ENCODE results near the gene RETREG1.
"Not testable (repeated sequence)": the region's sequence is repeated elsewhere in the genome, so short reads cannot be mapped to it uniquely, and the experiment has no call there.

RETREG1 gene

GRCh38 chr5:16483361-16483760 lies 133.4 kb downstream of the RETREG1 start:
- no peak for DNase-seq

GRCh38 chr5:16482891-16483290 lies 133.9 kb downstream of the RETREG1 start:
- no peak for DNase-seq

- DNase-seq: no peak
These were observed 135.8 kb downstream of the RETREG1 start for GRCh38 chr5:16480821-16481538.

DNA sequence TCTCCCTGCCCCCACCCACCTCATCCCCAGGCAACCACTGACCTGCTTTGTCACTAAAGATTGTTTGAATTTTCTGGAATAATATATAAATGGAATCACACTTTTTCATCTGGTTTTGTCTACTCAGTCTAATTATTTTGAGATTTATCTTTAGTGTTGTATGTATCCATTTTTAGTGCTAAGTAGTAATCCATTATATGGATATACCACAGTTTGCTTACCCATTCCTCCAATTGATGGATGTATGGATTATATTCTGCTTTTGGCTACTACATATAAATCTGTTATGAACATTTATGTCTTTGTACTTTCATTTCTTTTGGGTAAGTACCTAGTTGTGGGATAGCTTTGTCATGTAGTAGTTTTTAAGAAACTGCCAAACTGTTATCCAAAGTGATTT lies 136.7 kb downstream of the RETREG1 start:
- DNase-seq: no peak

- DNase-seq: no peak
These were observed 139.3 kb downstream of the RETREG1 start for GRCh38 chr5:16477541-16477940.

DNA sequence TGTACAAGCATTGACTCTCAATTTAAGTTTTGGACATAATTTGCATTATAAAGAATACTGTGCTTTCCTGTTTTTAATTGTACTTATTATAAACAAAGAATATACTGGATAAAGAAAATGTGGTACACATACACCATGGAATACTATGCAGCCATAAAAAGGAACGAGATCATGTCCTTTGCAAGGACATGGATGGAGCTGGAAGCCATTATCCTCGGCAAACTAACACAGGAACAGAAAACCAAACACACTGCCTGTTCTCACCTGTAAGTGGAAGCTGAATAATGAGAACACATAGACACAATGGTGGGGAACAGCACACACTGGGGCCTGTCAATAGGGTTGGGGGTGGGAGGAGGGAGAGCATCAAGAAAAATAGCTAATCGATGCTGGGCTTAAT lies 140.4 kb downstream of the RETREG1 start:
- DNase-seq: not testable (repeated sequence)

DNA sequence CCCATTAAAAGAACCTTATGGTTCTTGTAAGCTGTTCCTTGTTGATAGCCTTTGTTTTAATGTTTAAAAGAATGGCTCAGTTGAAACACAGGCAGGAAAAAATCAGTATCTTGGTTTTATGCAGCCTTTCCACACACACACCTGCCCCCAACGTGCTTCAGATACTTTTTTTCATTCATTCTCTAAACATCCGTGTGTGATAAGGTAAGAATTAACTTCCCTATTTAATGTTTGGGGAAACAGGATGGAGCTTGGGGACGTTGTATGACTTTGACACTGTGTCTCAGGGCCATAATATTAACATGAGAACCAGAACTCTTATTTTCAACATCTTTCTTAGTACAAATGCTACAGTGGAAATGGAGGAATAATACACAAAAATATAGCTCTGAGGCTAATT lies 145.4 kb downstream of the RETREG1 start:
- DNase-seq: no peak

- DNase-seq: no peak
These were observed 149.2 kb downstream of the RETREG1 start for GRCh38 chr5:16467363-16468219.

DNA sequence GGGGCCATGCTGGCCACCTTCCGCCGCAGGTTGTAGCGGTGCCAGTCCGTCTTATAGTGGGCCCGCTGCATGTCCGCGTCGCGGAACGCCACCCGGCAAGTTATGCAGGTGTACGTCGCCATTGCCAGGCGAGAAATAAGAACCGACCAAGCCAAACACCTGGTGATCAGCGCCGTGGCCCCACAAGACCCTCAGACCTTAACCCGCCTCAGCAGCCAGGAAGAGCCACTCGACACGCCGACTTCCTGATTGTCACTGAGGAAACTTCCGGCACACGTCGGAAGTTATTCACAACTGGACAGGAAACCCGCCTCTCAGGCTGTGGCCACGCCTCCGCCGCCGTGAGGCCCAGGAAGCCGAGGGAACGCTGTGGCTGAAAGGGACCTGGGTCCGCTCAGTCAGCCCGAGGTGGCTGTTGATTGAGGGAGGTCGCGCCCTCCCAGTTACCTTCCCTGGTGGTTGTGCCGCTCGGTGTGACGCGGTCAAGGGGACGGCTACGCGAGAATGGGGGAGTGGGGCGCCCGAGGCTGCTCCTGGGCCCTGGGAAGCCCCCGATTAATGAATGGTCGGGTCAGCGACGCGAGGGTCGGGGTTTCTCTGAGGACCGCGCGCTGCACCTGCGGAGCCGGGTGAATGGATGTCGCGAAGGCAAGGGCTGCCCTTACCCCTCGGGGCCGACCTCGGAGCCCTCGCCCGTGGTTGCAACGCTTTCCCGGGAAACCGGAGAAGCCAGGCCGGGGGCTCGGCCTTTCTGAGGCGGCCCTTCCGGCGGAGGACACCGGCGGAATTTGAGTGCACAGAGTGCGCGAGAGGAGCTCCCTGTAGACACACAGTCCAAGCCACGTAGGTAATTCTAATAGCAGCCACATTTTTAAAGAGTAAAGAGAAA lies 151.0 kb downstream of the RETREG1 start, which contains the start of gene ZNF622:
Gene ZNF622 (minus strand): TSS at position 257 of the 889 bp plus-strand sequence. CDS start 135 bp downstream, at position 122.
- peak; percentile 88 for DNase-seq

DNA sequence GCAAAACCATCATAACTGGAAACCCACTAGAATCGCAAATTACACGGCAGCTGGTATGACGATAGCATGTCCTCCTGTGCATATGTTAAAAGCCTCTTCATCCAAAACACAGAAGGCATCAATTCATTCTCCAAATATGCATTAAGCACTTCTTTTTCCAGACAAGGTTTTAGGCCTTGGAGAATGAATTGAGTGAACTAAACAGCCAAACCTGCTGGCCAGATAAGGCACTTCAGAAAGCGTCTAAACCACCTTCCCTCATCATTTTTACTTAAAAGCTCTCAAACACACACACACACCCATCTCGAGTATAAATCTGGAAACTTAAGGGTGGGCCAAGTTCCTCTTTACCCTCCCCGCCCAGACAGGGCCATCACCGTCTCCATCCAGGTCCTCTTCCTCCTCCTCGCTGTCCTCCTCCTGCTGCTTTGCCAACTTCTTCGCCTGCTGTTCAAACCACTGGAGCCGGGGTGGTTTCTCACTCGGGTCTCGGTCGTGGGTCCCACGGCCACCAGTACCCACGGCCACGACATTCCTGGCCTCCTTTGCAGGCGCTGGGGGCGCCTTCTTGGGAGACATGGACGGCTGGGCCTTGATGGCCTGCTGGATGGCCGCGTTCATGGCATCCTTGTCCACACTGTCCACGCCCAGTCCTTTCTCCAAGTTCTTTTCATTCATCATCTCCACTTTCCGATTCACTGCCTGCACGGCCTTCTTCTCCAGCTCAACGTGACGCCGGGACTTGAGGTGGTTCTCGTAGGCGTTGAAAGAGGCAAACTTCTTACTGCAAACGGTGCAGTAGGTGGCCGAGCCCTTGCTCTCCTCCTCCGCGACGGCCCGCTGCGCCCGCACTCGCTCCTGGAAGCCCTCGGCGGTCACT lies 151.9 kb downstream of the RETREG1 start:
- DNase-seq: no peak

- DNase-seq: no peak
These were observed 152.6 kb downstream of the RETREG1 start for GRCh38 chr5:16464231-16464630.

DNA sequence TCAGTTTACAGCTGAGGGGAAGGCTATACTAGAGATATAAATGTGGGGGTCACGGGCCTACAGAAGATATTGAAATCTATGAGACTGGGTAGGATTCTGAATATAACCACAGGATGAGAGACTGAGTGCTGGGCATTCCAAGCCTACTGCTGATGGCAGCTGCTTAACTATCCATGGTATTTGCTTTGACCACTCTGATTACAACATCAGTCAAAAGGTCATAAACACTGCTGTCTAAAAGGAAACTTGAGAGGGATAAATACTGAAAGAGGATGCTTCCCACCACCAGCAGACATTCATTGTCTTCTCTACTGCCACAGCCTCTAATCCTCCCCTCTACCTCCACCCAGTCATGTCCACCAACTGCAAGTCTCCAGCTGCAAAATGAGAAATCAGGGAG lies 155.0 kb downstream of the RETREG1 start:
- no peak for DNase-seq

DNA sequence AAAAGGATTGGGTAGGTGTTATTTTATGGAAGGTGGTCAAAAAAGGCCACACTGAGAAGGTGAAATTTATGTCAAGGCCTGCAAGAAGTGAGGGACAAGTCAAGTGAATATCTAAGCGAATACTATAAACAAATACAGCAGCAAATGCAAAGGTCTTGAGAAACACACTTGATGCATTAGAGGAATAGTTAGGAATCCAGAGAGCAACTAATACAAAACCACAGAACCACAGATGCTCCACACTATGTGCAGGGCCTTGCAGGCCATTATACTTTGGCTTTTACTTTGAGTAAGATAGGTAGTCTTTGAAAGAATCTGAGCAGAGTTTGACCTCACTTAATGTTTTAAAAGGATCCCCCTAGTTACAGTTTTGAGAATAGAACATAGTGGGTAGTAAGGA lies 155.8 kb downstream of the RETREG1 start:
- no peak for DNase-seq

- no peak for DNase-seq
These were observed 157.3 kb downstream of the RETREG1 start for GRCh38 chr5:16459451-16459850.

- DNase-seq: no peak
These were observed 158.9 kb downstream of the RETREG1 start for GRCh38 chr5:16457853-16458252.

GRCh38 chr5:16457451-16457850 lies 159.3 kb downstream of the RETREG1 start:
- DNase-seq: no peak

DNA sequence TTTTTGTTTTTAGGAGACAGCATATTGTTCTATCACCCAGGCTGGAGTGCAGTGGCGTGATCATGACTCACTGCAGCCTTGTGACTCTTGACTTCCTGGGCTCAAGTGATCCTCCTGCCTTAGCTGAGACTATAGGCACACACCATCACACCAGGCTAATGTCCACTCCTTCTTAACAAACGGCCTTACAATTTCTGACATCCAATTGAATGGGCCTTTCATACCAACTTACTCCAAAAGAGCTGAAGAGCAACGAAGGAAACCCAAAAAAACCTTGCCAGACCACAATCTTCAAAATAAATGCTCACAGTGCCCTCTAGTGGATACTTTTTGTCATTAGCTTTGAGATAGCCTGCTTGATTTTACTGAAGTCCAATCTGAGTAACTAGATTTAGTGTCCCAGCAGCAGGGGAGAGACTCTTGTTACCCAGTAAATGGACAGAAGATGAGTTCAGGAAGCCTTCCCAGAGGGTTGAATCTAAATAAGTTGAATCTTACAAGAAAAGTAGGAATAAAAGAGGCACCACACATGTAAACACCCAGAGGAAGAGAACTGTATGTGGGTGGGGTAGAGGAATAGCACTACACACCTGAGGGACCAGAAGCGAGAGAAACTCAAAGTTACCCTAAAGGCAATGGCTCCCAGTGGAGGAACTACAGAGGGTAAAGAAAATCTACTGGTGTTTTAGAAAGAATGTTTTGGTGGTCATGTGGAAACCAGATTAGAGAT lies 160.5 kb downstream of the RETREG1 start:
- DNase-seq: no peak

DNA sequence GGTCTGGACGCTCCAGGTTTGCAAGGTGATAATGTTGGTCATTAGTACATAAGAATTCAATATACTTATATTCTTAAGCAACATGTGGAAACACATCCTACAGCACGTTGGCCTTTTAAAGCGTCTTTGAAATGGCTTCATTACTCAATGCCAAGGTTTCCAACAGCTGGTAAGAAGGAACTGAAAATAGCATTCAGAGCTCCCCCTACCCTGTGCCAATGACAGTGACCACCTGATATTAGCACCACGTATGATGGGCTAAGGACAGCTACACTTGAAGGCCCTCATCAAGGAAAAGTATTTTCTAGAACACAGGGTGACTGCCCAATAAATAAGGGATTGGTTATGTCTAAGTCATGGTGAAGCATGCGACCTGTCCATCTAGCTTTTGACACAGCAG lies 161.1 kb downstream of the RETREG1 start:
- DNase-seq: no peak

GRCh38 chr5:16454686-16455085 lies 162.1 kb downstream of the RETREG1 start:
- no peak for DNase-seq

GRCh38 chr5:16453609-16454008 lies 163.2 kb downstream of the RETREG1 start:
- no peak for DNase-seq

GRCh38 chr5:16450163-16450562 lies 166.6 kb downstream of the RETREG1 start:
- no peak for DNase-seq

All from NCI-H510A (cell line).